SU-DHL-6 (cell line): ENCODE measurements around the gene MYO7A.

ENCODE experiments used
- H2AFZ ChIP-seq: fragments of 200-600 bp; sonication (generic); 2 replicates; pipeline ENCODE4 v1.6.1; 2014; ENCODE audit warnings: low read depth, mild to moderate bottlenecking, moderate library complexity, mixed read lengths, antibody characterized with exemption, low read length; ENCODE audit not compliant: severe bottlenecking
- H3F3A ChIP-seq: fragments of 200-600 bp; shearing (Covaris generic); 2 replicates; pipeline ENCODE4 v1.6.0; 2016; ENCODE audit warnings: antibody characterized with exemption, mild to moderate bottlenecking; ENCODE audit not compliant: insufficient read depth
- H3K27ac ChIP-seq: fragments of 200-600 bp; sonication (generic); 2 replicates; pipeline ENCODE4 v1.5.1; 2016; ENCODE audit warnings: low read depth, mild to moderate bottlenecking, low read length, moderate library complexity, mixed read lengths
- H3K27me3 ChIP-seq: fragments of 200-600 bp; sonication (generic), shearing (Covaris generic); 2 replicates; pipeline ENCODE4 v1.6.0; 2014; ENCODE audit warnings: mild to moderate bottlenecking, low read length
- H3K36me3 ChIP-seq: fragments of 200-600 bp; sonication (generic); 2 replicates; pipeline ENCODE4 v1.6.1; 2014; ENCODE audit warnings: mild to moderate bottlenecking, low read length, mixed read lengths
- H3K4me2 ChIP-seq: fragments of 300-600, 200-600 bp; shearing (Covaris generic), sonication (generic); 2 replicates; pipeline ENCODE4 v1.6.0; 2014; ENCODE audit warnings: low read length, low read depth, mild to moderate bottlenecking; ENCODE audit not compliant: poor library complexity, severe bottlenecking
- H3K4me3 ChIP-seq: fragments of 200-600 bp; sonication (generic); 2 replicates; pipeline ENCODE4 v1.5.1; 2014; ENCODE audit warnings: antibody characterized with exemption, low read length, mild to moderate bottlenecking, mixed read lengths; ENCODE audit not compliant: insufficient read depth, poor library complexity, severe bottlenecking
- H3K79me2 ChIP-seq: fragments of 200-600 bp; sonication (generic); 2 replicates; pipeline ENCODE4 v1.6.1; 2014; ENCODE audit warnings: mild to moderate bottlenecking, low read length, moderate library complexity; ENCODE audit not compliant: insufficient read depth
- H3K9ac ChIP-seq: fragments of 200-600 bp; sonication (generic); 2 replicates; pipeline ENCODE4 v1.7.0; 2014; ENCODE audit warnings: mild to moderate bottlenecking, low read length
- H3K9me2 ChIP-seq: fragments of 200-600 bp; sonication (generic); replicated peaks from 2 replicates; pipeline ENCODE4 v1.6.1; 2014; ENCODE audit warnings: low read length; ENCODE audit not compliant: insufficient read depth
- H3K9me3 ChIP-seq: fragments of 200-600 bp; sonication (generic); 2 replicates; pipeline ENCODE4 v1.6.1; 2014; ENCODE audit warnings: low read length, mixed read lengths; ENCODE audit not compliant: insufficient read depth
- H4K20me1 ChIP-seq: fragments of 200-600 bp; sonication (generic); 2 replicates; pipeline ENCODE4 v1.6.1; 2014; ENCODE audit warnings: low read depth, mild to moderate bottlenecking, antibody characterized with exemption, low read length, moderate library complexity, mixed read lengths
- CTCF ChIP-seq: fragments of 200-600 bp; sonication (generic); IDR thresholded peaks from one replicate; pipeline ENCODE4 v1.5.1; 2017; ENCODE audit warnings: antibody characterized with exemption, mild to moderate bottlenecking, low read length, moderate library complexity; ENCODE audit not compliant: insufficient read depth, poor library complexity, severe bottlenecking
- EZH2phosphoT487 ChIP-seq: fragments of 200-600 bp; sonication (generic), shearing (Covaris generic); conservative IDR thresholded peaks from 2 replicates; pipeline ENCODE4 v1.6.1; 2018; ENCODE audit warnings: mild to moderate bottlenecking, antibody characterized with exemption, low read length, moderate library complexity, mixed read lengths

The MYO7A gene

GRCh38 chr11:77110836-77111235, 17.2 kb upstream of the MYO7A start:
- Histone ChIP-seq H3K4me3 (no peak overlapping the region), H3K79me2 (no peaks in the 10 kb centered on the region), H3K9ac (no peak overlapping the region), H3K9me3 (no peaks in the 10 kb centered on the region), H3K9me2 (no peaks in the 10 kb centered on the region), H3K27me3 (no peaks in the 10 kb centered on the region), H3K4me2 (no peak overlapping the region), H3K36me3 (no peaks in the 10 kb centered on the region), H3K27ac (no peak overlapping the region), H4K20me1 (no peaks in the 10 kb centered on the region), H3F3A (no peaks in the 10 kb centered on the region), H2AFZ (no peak overlapping the region)
- TF ChIP-seq CTCF (no peak), EZH2phosphoT487 (no peak)

- H2AFZ ChIP-seq = no peak overlapping the region
- H3K36me3 ChIP-seq = no peaks in the 10 kb centered on the region
- no peaks in the 10 kb centered on the region for H3K9me2 ChIP-seq
- H3K27me3 ChIP-seq = no peaks in the 10 kb centered on the region
- no peaks in the 10 kb centered on the region for H3K9me3 ChIP-seq
- H3K79me2 ChIP-seq = no peaks in the 10 kb centered on the region
- no peak overlapping the region for H3K4me2 ChIP-seq
- H3K4me3 ChIP-seq = no peak overlapping the region
- no peak overlapping the region for H3K9ac ChIP-seq
- H3F3A ChIP-seq = no peaks in the 10 kb centered on the region
- no peak overlapping the region for H3K27ac ChIP-seq
- H4K20me1 ChIP-seq = no peaks in the 10 kb centered on the region
- TF ChIP-seq EZH2phosphoT487 (no peak), CTCF (no peak)
Observed at GRCh38 chr11:77111277-77111676, 16.8 kb upstream of the MYO7A start.

GRCh38 chr11:77111946-77112345, 16.1 kb upstream of the MYO7A start:
- Histone ChIP-seq H3K9me3 (no peaks in the 10 kb centered on the region), H3K4me2 (no peak overlapping the region), H3K36me3 (no peaks in the 10 kb centered on the region), H3K4me3 (no peak overlapping the region), H3K9ac (no peak overlapping the region), H3K27ac (no peak overlapping the region), H3K27me3 (no peaks in the 10 kb centered on the region), H2AFZ (no peak overlapping the region), H3K79me2 (no peaks in the 10 kb centered on the region), H4K20me1 (no peaks in the 10 kb centered on the region), H3K9me2 (no peaks in the 10 kb centered on the region), H3F3A (no peaks in the 10 kb centered on the region)
- TF ChIP-seq CTCF (no peak), EZH2phosphoT487 (no peak)
